ENCODE data around the gene ENTPD7. TPM values are rescaled to one million over a fixed set of nuclear protein-coding genes. Genes with fewer than 3 reads are reported as not detected.

Gene ENTPD7
- total and polyA plus RNA-seq, 9 of the 15 experiments (the other 6 are each of a cell fraction or from before 2014, with no cell fraction given) = 1.4 to 13.9 (median 8.5) TPM

GRCh38 chr10:99659031-99659867 lies at the start of gene ENTPD7 (continued):
- TF ChIP-seq, protein P1, sequence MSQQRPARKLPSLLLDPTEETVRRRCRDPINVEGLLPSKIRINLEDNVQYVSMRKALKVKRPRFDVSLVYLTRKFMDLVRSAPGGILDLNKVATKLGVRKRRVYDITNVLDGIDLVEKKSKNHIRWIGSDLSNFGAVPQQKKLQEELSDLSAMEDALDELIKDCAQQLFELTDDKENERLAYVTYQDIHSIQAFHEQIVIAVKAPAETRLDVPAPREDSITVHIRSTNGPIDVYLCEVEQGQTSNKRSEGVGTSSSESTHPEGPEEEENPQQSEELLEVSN (IDR thresholded peaks at IDR 0.05; ENCODE audit: borderline replicate concordance in 1 of 2, extremely low read depth in 1 of 2, insufficient read depth in 1 of 2, insufficient read length in 1 of 2, low read depth in 1 of 2, low read length in 1 of 2, poor library complexity in 1 of 2, severe bottlenecking in 1 of 2) = peak in 1 of 2 experiments; percentile 67
- TF ChIP-seq ZNF318 (IDR thresholded peaks at IDR 0.05; ENCODE audit: borderline replicate concordance in 1 of 2, low read depth in 1 of 2) (no peak), TFAM (CRISPR knock-in tag; conservative IDR thresholded peaks at IDR 0.05) (no peak), CHD4 (IDR thresholded peaks at IDR 0.05; ENCODE audit: insufficient read depth, insufficient replicate concordance, low read depth, low read length, poor library complexity, severe bottlenecking) (no peak), ELF4 (CRISPR knock-in tag; IDR thresholded peaks at IDR 0.05) (no peak), MCM2 (IDR thresholded peaks at IDR 0.05; ENCODE audit: low read depth) (no peak), MCM7 (IDR thresholded peaks at IDR 0.05) (no peak), ZNF140 (CRISPR knock-in tag; IDR thresholded peaks at IDR 0.05) (no peak), RBFOX2 (IDR thresholded peaks at IDR 0.05; ENCODE audit: low read depth, low read length) (peak; percentile 87)
- TF ChIP-seq, protein P2, sequence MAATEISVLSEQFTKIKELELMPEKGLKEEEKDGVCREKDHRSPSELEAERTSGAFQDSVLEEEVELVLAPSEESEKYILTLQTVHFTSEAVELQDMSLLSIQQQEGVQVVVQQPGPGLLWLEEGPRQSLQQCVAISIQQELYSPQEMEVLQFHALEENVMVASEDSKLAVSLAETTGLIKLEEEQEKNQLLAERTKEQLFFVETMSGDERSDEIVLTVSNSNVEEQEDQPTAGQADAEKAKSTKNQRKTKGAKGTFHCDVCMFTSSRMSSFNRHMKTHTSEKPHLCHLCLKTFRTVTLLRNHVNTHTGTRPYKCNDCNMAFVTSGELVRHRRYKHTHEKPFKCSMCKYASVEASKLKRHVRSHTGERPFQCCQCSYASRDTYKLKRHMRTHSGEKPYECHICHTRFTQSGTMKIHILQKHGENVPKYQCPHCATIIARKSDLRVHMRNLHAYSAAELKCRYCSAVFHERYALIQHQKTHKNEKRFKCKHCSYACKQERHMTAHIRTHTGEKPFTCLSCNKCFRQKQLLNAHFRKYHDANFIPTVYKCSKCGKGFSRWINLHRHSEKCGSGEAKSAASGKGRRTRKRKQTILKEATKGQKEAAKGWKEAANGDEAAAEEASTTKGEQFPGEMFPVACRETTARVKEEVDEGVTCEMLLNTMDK (IDR thresholded peaks at IDR 0.05; ENCODE audit: borderline replicate concordance, insufficient read depth, low read depth, low read length, poor library complexity, severe bottlenecking) = peak; percentile 60
- TF ChIP-seq, protein P3, sequence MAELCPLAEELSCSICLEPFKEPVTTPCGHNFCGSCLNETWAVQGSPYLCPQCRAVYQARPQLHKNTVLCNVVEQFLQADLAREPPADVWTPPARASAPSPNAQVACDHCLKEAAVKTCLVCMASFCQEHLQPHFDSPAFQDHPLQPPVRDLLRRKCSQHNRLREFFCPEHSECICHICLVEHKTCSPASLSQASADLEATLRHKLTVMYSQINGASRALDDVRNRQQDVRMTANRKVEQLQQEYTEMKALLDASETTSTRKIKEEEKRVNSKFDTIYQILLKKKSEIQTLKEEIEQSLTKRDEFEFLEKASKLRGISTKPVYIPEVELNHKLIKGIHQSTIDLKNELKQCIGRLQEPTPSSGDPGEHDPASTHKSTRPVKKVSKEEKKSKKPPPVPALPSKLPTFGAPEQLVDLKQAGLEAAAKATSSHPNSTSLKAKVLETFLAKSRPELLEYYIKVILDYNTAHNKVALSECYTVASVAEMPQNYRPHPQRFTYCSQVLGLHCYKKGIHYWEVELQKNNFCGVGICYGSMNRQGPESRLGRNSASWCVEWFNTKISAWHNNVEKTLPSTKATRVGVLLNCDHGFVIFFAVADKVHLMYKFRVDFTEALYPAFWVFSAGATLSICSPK (IDR thresholded peaks at IDR 0.05; ENCODE audit: borderline replicate concordance) = no peak
